ENCODE results near the gene ATP10D.

DNA sequence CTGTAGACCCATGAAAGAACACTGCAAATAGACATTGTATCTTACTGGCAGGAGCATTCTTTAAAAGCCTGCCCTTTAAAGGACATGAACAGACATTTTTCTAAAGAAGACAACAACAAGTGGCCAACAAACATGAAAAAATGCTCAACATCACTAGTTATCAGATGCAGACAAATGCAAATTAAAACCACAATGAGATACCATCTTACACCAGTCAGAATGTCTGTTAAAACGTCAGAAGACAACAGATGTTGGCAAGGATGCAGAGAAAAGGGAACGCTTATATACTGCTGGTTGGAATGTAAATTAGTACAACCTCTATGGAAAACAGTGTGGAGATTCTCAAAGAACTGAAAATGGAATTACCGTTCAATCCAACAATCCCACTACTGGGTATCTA lies 77.2 kb downstream of the ATP10D start:
- no peak for TF ChIP-seq POLR2A (IDR thresholded peaks at IDR 0.05; ENCODE audit: low read length)
- no peak for TF ChIP-seq GATA1 (IDR thresholded peaks at IDR 0.05; ENCODE audit: low read depth, low read length)

All from erythroblast (primary cell).